ENCODE measurements around the gene DOCK8. TPM values are rescaled to one million over a fixed set of nuclear protein-coding genes. Genes with fewer than 3 reads are reported as not detected.

Gene DOCK8
- total RNA-seq, 8 experiments from 2014 or later = 0.05 to 6.1 (median 0.18) TPM

DNA sequence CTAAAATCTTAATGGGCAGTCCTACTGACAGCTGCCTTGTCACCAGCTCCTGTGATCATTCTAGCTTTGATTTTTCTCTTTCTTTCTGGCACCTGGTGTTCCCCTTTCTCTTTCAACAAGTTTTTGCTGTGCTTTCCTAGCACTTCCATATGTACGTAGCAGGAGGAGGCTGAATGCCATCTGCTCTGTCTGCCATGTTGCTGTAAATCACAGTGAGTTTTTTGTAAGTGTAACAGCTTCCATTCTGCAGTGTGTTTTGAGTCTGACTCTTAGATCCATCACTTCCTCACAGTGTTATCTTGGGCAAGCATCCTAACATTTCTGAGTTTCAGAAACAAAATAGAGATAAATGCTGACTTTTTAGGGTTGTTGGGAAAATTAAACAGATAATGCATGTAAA, 247.9 kb downstream of the DOCK8 start:
- 0 to 83% (median 50%) methylated on average over 1 of the region's 1 CpG; no CpG with 5 or more reads in 4 of the 10 experiments for WGBS, 10 experiments
- in situ Hi-C loops (cut with MboI; ENCODE audit: low pct_unique_long_range_greater_than_20kb in 2 of 9, low sequenced_read_pairs in 9 of 9, unreplicated experiment in 9 of 9) = no loop called here
- H3K4me1 ChIP-seq (replicated peaks in 1 of 2) = no peaks in the 10 kb centered on the region
- H3K27ac ChIP-seq = no peak overlapping the region
- ATAC-seq (replicated peaks in 6 of 8) = peak in 1 of 8 experiments; percentile 34
- no peak overlapping the region for H3K4me3 ChIP-seq

DNA sequence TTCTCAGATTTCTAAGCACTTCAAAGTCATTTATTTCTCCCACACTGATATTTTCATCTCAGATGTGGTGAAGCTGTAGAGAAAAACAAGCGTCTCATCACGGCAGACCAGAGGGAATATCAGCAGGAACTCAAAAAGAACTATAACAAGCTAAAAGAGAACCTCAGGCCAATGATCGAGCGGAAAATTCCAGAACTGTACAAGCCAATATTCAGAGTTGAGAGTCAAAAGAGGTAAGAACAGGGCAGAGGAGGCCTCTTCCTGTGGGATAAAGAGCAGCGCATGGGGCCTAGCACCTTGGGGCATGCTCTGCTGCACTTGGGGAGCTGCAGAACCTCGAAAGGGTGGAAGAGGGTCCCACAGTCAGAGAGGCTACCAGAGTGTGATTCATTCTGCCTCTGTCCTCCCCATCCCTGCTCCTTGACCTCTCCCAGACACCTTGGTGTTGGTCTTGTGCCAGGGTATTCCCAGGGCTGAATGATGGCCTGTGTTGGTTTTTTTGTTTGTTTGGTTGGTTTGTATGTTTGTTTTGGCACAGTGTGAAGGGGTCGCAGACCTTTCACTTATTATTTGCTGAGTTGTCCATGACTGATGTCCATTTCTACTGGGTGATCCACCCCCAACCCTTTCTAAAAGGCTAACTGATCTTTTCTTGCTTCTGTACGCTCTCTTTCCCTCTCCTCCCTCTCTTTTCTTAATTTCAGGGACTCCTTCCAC, 248.9 kb downstream of the DOCK8 start:
- Histone ChIP-seq H3K4me1 (replicated peaks in 1 of 2) (no peaks in the 10 kb centered on the region), H3K4me3 (no peak overlapping the region), H3K27ac (no peak overlapping the region)
- peak in 1 of 8 experiments; percentile 68 for ATAC-seq (replicated peaks in 6 of 8)
- in situ Hi-C loops (cut with MboI; ENCODE audit: low pct_unique_long_range_greater_than_20kb in 2 of 9, low sequenced_read_pairs in 9 of 9, unreplicated experiment in 9 of 9) = no loop called here
- 27 to 100% (median 80%) methylated on average over 2 to 8 of the region's 8 CpGs; no CpG with 5 or more reads in 1 of the 10 experiments for WGBS, 10 experiments

GRCh38 chr9:466747-467146, 252.1 kb downstream of the DOCK8 start:
- H3K27ac ChIP-seq = no peak overlapping the region
- 0 to 100% (median 64%) methylated on average over 1 of the region's 1 CpG; no CpG with 5 or more reads in 3 of the 10 experiments for WGBS, 10 experiments
- in situ Hi-C loops (cut with MboI; ENCODE audit: low pct_unique_long_range_greater_than_20kb in 2 of 9, low sequenced_read_pairs in 9 of 9, unreplicated experiment in 9 of 9) = no loop called here
- no peak overlapping the region for H3K4me3 ChIP-seq
- peaks cover 3 to 8% of the 10 kb centered on the region in 2 donors for H3K4me1 ChIP-seq (replicated peaks in 1 of 2)
- no peak for ATAC-seq (replicated peaks in 6 of 8)

GRCh38 chr9:468766-469426, 254.2 kb downstream of the DOCK8 start:
- Histone ChIP-seq H3K27ac (no peak overlapping the region), H3K4me1 (replicated peaks in 1 of 2) (peaks cover 3 to 8% of the 10 kb centered on the region in 2 donors), H3K4me3 (no peak overlapping the region)
- in situ Hi-C loops (cut with MboI; ENCODE audit: low pct_unique_long_range_greater_than_20kb in 2 of 9, low sequenced_read_pairs in 9 of 9, unreplicated experiment in 9 of 9) = no loop called here
- WGBS, 10 experiments = 20 to 91% (median 71%) methylated on average over 1 to 8 of the region's 8 CpGs; no CpG with 5 or more reads in 2 of the 10 experiments
- ATAC-seq (replicated peaks in 6 of 8) = no peak

DNA sequence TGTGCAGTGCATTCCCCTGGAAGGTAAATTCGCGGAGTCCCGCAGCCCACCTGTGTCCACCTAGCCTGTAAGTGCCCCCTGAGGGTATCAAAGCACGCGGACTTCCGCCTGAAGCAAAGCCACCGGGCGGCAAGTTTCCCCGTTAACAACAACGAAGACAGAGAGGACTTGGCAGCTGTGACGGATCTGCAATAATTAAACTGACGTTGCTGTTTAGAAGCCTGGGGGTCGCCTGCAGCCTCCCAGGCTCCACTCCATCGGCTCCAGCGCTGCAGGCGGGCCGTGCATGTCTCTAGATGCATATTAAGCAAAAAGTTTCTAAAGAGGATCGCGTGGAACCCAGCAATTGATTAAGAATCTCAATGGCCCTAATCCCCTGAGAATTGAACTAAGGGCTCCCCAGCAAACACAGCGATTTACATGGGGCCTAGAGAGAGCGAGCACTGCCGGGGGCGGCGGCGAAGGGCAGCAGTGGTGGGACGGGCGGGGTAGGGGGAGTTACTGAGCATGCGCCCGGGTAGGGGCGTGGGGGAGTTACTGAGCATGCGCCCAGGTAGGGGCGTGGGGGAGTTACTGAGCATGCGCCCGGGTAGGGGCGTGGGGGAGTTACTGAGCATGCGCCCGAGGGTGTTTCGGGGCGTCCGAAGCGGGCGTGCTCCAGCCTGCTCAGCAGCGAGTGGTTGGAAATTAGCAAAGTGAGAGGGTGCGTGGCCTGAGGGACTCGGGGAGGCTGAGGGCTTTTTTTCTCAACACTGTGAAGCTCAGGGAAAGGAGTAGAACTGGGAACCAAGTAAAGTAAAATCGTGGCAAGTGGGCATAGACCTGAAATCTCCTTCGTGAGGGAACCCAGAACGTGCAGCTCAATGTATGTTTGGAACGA, 255.2 kb downstream of the DOCK8 start:
- WGBS, 10 experiments = 0 to 16% (median 4%) methylated on average over 1 to 16 of the region's 49 CpGs; no CpG with 5 or more reads in 1 of the 10 experiments
- in situ Hi-C loops (cut with MboI; ENCODE audit: low pct_unique_long_range_greater_than_20kb in 2 of 9, low sequenced_read_pairs in 9 of 9, unreplicated experiment in 9 of 9) = no loop called here
- Histone ChIP-seq H3K4me3 (peak overlapping the region; percentile 42 to 45 (median 43)), H3K4me1 (replicated peaks in 1 of 2) (peaks cover 3 to 8% of the 10 kb centered on the region in 2 donors), H3K27ac (peak overlapping the region; percentile 39 to 70)
- peak; percentile 82 to 96 (median 94) for ATAC-seq (replicated peaks in 6 of 8)

DNA sequence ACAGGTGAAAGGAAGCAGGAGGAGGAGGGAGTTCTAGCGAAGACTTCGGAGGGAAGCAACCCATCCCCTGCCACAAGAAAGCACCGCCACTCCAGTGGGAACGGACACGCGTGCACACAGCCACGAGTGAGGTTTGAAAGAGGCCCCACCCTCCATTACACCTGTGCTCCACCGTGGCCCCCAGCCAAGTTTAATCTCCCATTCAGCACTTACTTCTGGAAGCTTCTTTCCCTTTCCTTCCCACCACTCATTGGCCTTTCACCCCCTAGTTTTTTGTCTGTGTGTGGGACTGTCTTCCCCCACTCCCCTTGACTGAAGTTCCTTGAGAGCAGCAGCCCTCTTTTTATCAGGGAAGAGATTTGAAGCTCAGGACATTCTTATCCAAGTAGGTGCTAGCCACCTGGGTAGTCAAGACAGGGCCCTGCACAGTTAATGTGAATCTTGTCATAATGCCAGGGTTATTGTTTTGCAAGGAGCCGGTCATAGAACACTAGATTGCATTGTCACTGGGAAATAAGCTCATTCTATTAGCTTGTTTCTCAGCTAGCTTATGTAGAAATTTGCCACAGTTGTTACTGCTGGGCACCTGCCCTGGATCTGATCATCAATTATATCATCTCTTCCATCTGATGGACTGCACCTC, 256.0 kb downstream of the DOCK8 start:
- in situ Hi-C loops (cut with MboI; ENCODE audit: low pct_unique_long_range_greater_than_20kb in 2 of 9, low sequenced_read_pairs in 9 of 9, unreplicated experiment in 9 of 9) = no loop called here
- H3K4me1 ChIP-seq (replicated peaks in 1 of 2) = peaks cover 3 to 8% of the 10 kb centered on the region in 2 donors
- H3K27ac ChIP-seq = peak overlapping the region in 1 of 2 donors; percentile 49
- WGBS, 10 experiments = 40 to 100% (median 78%) methylated on average over 1 to 6 of the region's 9 CpGs; no CpG with 5 or more reads in 2 of the 10 experiments
- ATAC-seq (replicated peaks in 6 of 8) = no peak
- H3K4me3 ChIP-seq = peak overlapping the region; percentile 42 to 45 (median 43)

DNA sequence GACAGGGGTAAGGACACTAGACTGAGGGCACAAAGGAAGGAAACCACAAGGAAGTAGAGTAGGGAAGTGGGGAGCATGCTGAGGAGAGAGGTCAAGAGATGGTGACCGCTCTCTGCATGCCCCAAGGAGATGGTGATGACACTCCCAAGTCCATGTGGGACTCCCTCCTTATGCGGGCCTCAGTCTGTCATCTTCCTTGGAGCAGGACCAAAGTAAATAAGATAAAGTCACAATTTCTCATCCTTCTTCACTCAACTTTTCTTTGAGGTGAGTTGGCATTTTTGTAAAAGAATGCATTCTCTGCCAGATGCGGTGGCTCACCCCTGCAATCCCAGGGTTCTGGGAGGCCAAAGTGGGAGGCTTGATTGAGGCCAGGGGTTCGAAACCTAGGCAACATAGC, 256.7 kb downstream of the DOCK8 start:
- no peak overlapping the region for H3K27ac ChIP-seq
- no peak overlapping the region for H3K4me3 ChIP-seq
- in situ Hi-C loops (cut with MboI; ENCODE audit: low pct_unique_long_range_greater_than_20kb in 2 of 9, low sequenced_read_pairs in 9 of 9, unreplicated experiment in 9 of 9) = no loop called here
- 60 to 100% (median 86%) methylated on average over 1 to 4 of the region's 4 CpGs; no CpG with 5 or more reads in 3 of the 10 experiments for WGBS, 10 experiments
- ATAC-seq (replicated peaks in 6 of 8) = no peak
- H3K4me1 ChIP-seq (replicated peaks in 1 of 2) = peaks cover 3 to 8% of the 10 kb centered on the region in 2 donors

DNA sequence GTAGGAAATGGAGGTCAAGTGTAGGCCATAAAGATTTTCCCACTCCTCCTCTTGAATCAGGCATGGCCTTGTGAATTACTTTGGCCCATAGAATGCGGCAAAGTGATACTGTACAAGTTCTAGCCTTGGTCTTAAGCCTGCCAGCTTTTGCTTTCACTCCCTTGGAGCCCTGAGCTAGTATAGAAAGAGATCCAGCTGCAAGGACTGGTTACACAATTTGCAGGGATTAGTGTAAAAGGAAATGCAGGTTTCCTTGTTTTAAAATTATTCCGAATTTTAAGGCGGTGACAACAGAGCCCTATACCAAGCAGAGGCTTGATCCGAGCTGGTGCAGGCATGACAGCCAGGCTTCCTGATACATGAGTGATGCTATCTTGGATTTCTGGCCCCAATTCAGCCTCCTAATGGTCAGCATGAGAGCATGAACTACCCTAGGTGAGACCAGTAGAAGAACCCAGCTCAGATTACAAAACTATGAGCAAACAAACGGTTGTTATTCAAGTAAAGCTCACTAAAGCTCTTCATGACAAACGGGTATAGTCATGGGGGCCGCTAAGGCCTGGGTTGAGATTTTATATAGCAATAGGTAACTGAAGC, 257.9 kb downstream of the DOCK8 start:
- H3K4me1 ChIP-seq (replicated peaks in 1 of 2) = peaks cover 3 to 8% of the 10 kb centered on the region in 2 donors
- no peak overlapping the region for H3K4me3 ChIP-seq
- no peak overlapping the region for H3K27ac ChIP-seq
- WGBS, 10 experiments = 17 to 85% (median 71%) methylated on average over 1 to 6 of the region's 7 CpGs; no CpG with 5 or more reads in 1 of the 10 experiments
- in situ Hi-C loops (cut with MboI; ENCODE audit: low pct_unique_long_range_greater_than_20kb in 2 of 9, low sequenced_read_pairs in 9 of 9, unreplicated experiment in 9 of 9) = no loop called here
- ATAC-seq (replicated peaks in 6 of 8) = peak in 3 of 8 experiments; percentile 8 to 57 (median 32)

- H3K4me3 ChIP-seq = no peak overlapping the region
- in situ Hi-C loops (cut with MboI; ENCODE audit: low pct_unique_long_range_greater_than_20kb in 2 of 9, low sequenced_read_pairs in 9 of 9, unreplicated experiment in 9 of 9) = no loop called here
- peaks cover 8 to 10% of the 10 kb centered on the region in 2 donors for H3K4me1 ChIP-seq (replicated peaks in 1 of 2)
- ATAC-seq (replicated peaks in 6 of 8) = no peak
- no peak overlapping the region for H3K27ac ChIP-seq
These were observed 262.5 kb downstream of the DOCK8 start for GRCh38 chr9:477193-477592.

- H3K4me3 ChIP-seq = no peak overlapping the region
- no peak overlapping the region for H3K27ac ChIP-seq
- peaks cover 8 to 10% of the 10 kb centered on the region in 2 donors for H3K4me1 ChIP-seq (replicated peaks in 1 of 2)
- in situ Hi-C loops (cut with MboI; ENCODE audit: low pct_unique_long_range_greater_than_20kb in 2 of 9, low sequenced_read_pairs in 9 of 9, unreplicated experiment in 9 of 9) = no loop called here
- 0 to 79% (median 40%) methylated on average over 1 to 4 of the region's 4 CpGs; no CpG with 5 or more reads in 1 of the 10 experiments for WGBS, 10 experiments
- ATAC-seq (replicated peaks in 6 of 8) = peak in 3 of 8 experiments; percentile 12 to 67 (median 24)
These were observed 264.8 kb downstream of the DOCK8 start for GRCh38 chr9:479304-479970.

DNA sequence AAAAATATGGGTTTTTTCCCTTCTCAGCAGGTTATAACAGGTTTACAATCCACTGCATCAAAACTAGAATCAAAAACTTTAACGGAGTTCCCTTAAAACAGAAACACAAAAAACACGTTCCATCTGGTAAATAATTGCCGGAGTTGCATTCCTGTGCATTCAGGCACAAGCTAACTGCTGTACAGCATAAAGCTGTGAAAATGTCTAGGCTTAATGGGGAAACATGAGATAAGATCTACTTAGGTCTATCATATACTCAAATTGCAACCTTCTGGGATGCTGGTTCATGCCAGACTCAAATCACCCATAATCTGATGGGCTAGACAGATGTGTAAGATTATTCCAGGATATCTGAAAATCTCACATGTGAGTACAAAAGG, 265.3 kb downstream of the DOCK8 start:
- WGBS, 10 experiments = 0 to 37% (median 27%) methylated on average over 1 to 3 of the region's 3 CpGs; no CpG with 5 or more reads in 1 of the 10 experiments
- peak in 2 of 8 experiments; percentile 22 to 40 for ATAC-seq (replicated peaks in 6 of 8)
- in situ Hi-C loops (cut with MboI; ENCODE audit: low pct_unique_long_range_greater_than_20kb in 2 of 9, low sequenced_read_pairs in 9 of 9, unreplicated experiment in 9 of 9) = no loop called here
- Histone ChIP-seq H3K27ac (no peak overlapping the region), H3K4me1 (replicated peaks in 1 of 2) (peaks cover 8 to 10% of the 10 kb centered on the region in 2 donors), H3K4me3 (no peak overlapping the region)

DNA sequence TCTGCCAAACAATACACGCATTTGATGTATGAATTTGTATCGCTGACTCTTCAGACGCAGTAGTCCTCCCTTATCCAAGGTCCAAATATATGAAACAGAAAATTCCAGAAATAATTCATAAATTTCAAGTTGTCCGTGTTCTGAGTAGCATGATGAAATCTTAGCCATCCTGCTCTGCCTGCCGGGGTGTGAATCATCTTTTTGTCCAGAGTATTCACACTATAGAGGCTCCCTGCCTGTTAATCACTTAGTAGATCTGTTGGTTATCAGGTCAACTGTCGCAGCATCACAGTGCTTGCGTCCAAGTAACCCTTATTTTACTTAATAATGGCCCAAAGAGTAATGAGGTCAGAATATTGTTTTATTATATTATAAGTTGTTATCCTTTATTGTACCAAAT, 268.1 kb downstream of the DOCK8 start:
- Histone ChIP-seq H3K27ac (no peak overlapping the region), H3K4me1 (replicated peaks in 1 of 2) (peaks cover 8 to 10% of the 10 kb centered on the region in 2 donors), H3K4me3 (no peak overlapping the region)
- in situ Hi-C loops (cut with MboI; ENCODE audit: low pct_unique_long_range_greater_than_20kb in 2 of 9, low sequenced_read_pairs in 9 of 9, unreplicated experiment in 9 of 9) = no loop called here
- peak in 2 of 8 experiments; percentile 48 to 63 for ATAC-seq (replicated peaks in 6 of 8)
- 20 to 100% (median 88%) methylated on average over 2 to 7 of the region's 7 CpGs; no CpG with 5 or more reads in 1 of the 10 experiments for whole genome bisulfite sequencing, 10 experiments
